Activated B cell treated with CpG ODN at 0.5 μM for 24 hours (primary cell): Measurements from ENCODE around the gene DYRK1A. TPM values are rescaled to one million over a fixed set of nuclear protein-coding genes. Genes with fewer than 3 reads are reported as not detected.

Experiments
- ATAC-seq: fragments of 200-7000 bp; cut with Tn5 transposase; one replicate; pipeline ENCODE4 v1.10.0; 2021; ENCODE audit warnings: low read depth, mild to moderate bottlenecking, moderate library complexity
- CTCF ChIA-PET: fragments of 350-600 bp; sonication (Branson Sonifier 250); formaldehyde crosslinking; loops from one replicate; lab custom pipeline; 2021; ENCODE audit warnings: antibody characterized with exemption; lab: Charles Lee
- POLR2A ChIA-PET: fragments of 350-600 bp; sonication (Branson Sonifier 250); formaldehyde crosslinking; loops from one replicate; lab custom pipeline; 2021; ENCODE audit warnings: antibody characterized with exemption; lab: Charles Lee
- DNase-seq: peaks from one replicate; pipeline ENCODE4 v3.0.0; 2022
- H3K27ac Mint-ChIP-seq: one replicate; pipeline ENCODE4 v1.8.0; 2020; ENCODE audit warnings: mixed read lengths
- H3K27me3 Mint-ChIP-seq: one replicate; pipeline ENCODE4 v1.8.0; 2021; ENCODE audit warnings: mixed read lengths
- H3K36me3 Mint-ChIP-seq: one replicate; pipeline ENCODE4 v1.8.0; 2021; ENCODE audit warnings: low read depth, mixed read lengths
- H3K4me1 Mint-ChIP-seq: one replicate; pipeline ENCODE4 v1.8.0; 2021; ENCODE audit warnings: mixed read lengths
- H3K4me3 Mint-ChIP-seq: one replicate; pipeline ENCODE4 v1.8.0; 2020; ENCODE audit warnings: mild to moderate bottlenecking, mixed read lengths
- H3K9me3 Mint-ChIP-seq: one replicate; pipeline ENCODE4 v1.8.0; 2020; ENCODE audit warnings: mixed read lengths
- CTCF ChIP-seq: fragments of 200-600 bp; IDR thresholded peaks from one replicate; pipeline ENCODE4 v1.8.0; 2022; ENCODE audit warnings: antibody characterized with exemption, mild to moderate bottlenecking
- intact Hi-C: fragments of 100-400 bp; cut with micrococcal nuclease; formaldehyde crosslinking; loops from one replicate; pipeline ENCODE4 v1.15.1; 2024
- total RNA-seq: library from RNA; stranded (reverse); gene quantifications from 2 replicates; pipeline ENCODE4 v1.2.3, GENCODE V29; 2022

The DYRK1A gene
- total RNA-seq, 1 donor from 2014 or later: 99.9 TPM

GRCh38 chr21:37489553-37489952 lies 123.0 kb downstream of the DYRK1A start:
- Mint-ChIP-seq H3K27ac (no peak overlapping the region), H3K4me3 (no peak overlapping the region), H3K27me3 (no peaks in the 10 kb centered on the region), H3K4me1 (no peaks in the 10 kb centered on the region), H3K9me3 (no peaks in the 10 kb centered on the region), H3K36me3 (peaks cover 75% of the 10 kb centered on the region)
- CTCF ChIA-PET: no interaction called here
- POLR2A ChIA-PET: no interaction called here
- no peak for TF ChIP-seq CTCF
- intact Hi-C loops: no loop called here
- DNase-seq (no peak), ATAC-seq (no peak)

DNA sequence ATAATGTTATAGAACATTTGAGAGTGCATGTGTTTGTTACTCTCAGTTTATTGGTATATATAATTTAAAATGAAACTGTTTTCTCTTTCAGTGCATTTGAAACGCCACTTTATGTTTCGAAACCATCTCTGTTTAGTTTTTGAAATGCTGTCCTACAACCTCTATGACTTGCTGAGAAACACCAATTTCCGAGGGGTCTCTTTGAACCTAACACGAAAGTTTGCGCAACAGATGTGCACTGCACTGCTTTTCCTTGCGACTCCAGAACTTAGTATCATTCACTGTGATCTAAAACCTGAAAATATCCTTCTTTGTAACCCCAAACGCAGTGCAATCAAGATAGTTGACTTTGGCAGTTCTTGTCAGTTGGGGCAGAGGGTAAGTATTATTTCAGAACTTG lies 123.5 kb downstream of the DYRK1A start:
- DNase-seq: no peak
- Mint-ChIP-seq H3K4me3 (no peak overlapping the region), H3K27me3 (no peaks in the 10 kb centered on the region), H3K4me1 (no peaks in the 10 kb centered on the region), H3K27ac (no peak overlapping the region), H3K36me3 (peaks cover 72% of the 10 kb centered on the region), H3K9me3 (no peaks in the 10 kb centered on the region)
- intact Hi-C loops: no loop called here
- ChIA-PET POLR2A (no interaction called here), CTCF (no interaction called here)
- ATAC-seq: no peak
- TF ChIP-seq CTCF: no peak

GRCh38 chr21:37496972-37497371 lies 130.4 kb downstream of the DYRK1A start:
- no peak for TF ChIP-seq CTCF
- peaks cover 2% of the 10 kb centered on the region for H3K4me1 Mint-ChIP-seq
- H3K4me3 Mint-ChIP-seq: no peak overlapping the region
- DNase-seq: no peak
- POLR2A ChIA-PET: interaction anchor here (0.7 to 1.8 kb wide), 3 partner anchors 31 to 131 kb away, joined by 3 to 4 read pairs (median 3); partner anchors contain the start of gene DYRK1A
- no peaks in the 10 kb centered on the region for H3K9me3 Mint-ChIP-seq
- H3K36me3 Mint-ChIP-seq: peaks cover 67% of the 10 kb centered on the region
- no peaks in the 10 kb centered on the region for H3K27me3 Mint-ChIP-seq
- H3K27ac Mint-ChIP-seq: no peak overlapping the region
- CTCF ChIA-PET: interaction anchor here (0.9 to 1.6 kb wide), 5 partner anchors 9 to 330 kb away, joined by 3 to 7 read pairs (median 4); partner anchors contain the start of gene VPS26C
- no peak for ATAC-seq
- intact Hi-C loops: loop anchor here (2.0 to 5.0 kb wide), 2 partner anchors 65 to 276 kb away; no protein-coding TSS in a partner anchor

DNA sequence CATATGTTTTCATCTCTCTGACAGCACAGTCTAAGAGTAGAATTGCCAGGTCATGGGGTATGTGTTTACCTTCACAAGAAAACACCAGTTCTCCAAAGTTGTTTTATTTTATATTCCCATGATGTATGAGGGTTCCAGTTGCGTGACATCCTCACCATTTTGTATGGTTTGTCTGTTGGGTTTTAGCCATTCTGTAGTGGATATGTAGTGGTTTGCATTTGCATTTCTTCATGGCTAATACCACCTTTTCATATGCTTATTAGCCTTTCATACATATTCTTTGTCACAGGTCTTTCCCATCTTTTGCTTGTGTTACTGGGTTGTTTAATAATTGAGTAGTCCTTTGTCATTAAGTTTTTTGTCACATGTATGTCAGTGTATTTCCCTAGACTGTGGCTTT lies 132.1 kb downstream of the DYRK1A start:
- Mint-ChIP-seq H3K4me1 (peaks cover 2% of the 10 kb centered on the region), H3K36me3 (peaks cover 65% of the 10 kb centered on the region), H3K4me3 (no peak overlapping the region), H3K27ac (no peak overlapping the region), H3K9me3 (no peaks in the 10 kb centered on the region), H3K27me3 (no peaks in the 10 kb centered on the region)
- DNase-seq (no peak), ATAC-seq (no peak)
- TF ChIP-seq CTCF: no peak
- intact Hi-C loops: loop anchor here (1.0 to 5.0 kb wide), 2 partner anchors 41 to 64 kb away; no protein-coding TSS in a partner anchor
- ChIA-PET CTCF (no interaction called here), POLR2A (no interaction called here)

GRCh38 chr21:37502947-37503346 lies 136.4 kb downstream of the DYRK1A start:
- DNase-seq (no peak), ATAC-seq (no peak)
- no peak overlapping the region for H3K4me3 Mint-ChIP-seq
- intact Hi-C loops: no loop called here
- no peaks in the 10 kb centered on the region for H3K27me3 Mint-ChIP-seq
- POLR2A ChIA-PET: no interaction called here
- H3K9me3 Mint-ChIP-seq: no peaks in the 10 kb centered on the region
- no peak for TF ChIP-seq CTCF
- H3K4me1 Mint-ChIP-seq: no peaks in the 10 kb centered on the region
- CTCF ChIA-PET: interaction anchor here (1.5 kb wide), 1 partner anchor 40 kb away, joined by 4 read pairs; no protein-coding TSS in a partner anchor
- H3K27ac Mint-ChIP-seq: no peak overlapping the region
- H3K36me3 Mint-ChIP-seq: peaks cover 55% of the 10 kb centered on the region
